Astrocyte (in vitro differentiated cells and primary cell): ENCODE results near the gene ARID5A. TPM values are rescaled to one million over a fixed set of nuclear protein-coding genes. Genes with fewer than 3 reads are reported as not detected.
"Not testable (repeated sequence)": the region's sequence is repeated elsewhere in the genome, so short reads cannot be mapped to it uniquely, and the experiment has no call there.

Experiments
- DNase-seq: peaks from one replicate; pipeline ENCODE4 v3.0.0-alpha.2; 2010; ENCODE audit warnings: low read depth
- FAIRE-seq: peaks from 2 replicates; lab custom pipeline; 2011; peaks lifted over from hg19 to GRCh38; lab: Jason Lieb, UNC
- H2AFZ ChIP-seq: 2 replicates; pipeline ENCODE4 v1.6.0; 2012; ENCODE audit warnings: low read depth, low read length, inconsistent platforms
- H3K27ac ChIP-seq: 2 replicates; pipeline ENCODE4 v1.5.1; 2011; ENCODE audit warnings: low read depth, low read length, inconsistent platforms
- H3K27me3 ChIP-seq: 2 replicates; pipeline ENCODE4 v1.6.0; 2011; ENCODE audit warnings: low read length, inconsistent platforms; ENCODE audit not compliant: insufficient read depth
- H3K36me3 ChIP-seq: 2 replicates; pipeline ENCODE4 v1.5.1; 2011; ENCODE audit warnings: low read length, inconsistent platforms; ENCODE audit not compliant: insufficient read depth
- H3K4me1 ChIP-seq: 2 replicates; pipeline ENCODE4 v1.5.1; 2011; ENCODE audit warnings: low read length, inconsistent platforms; ENCODE audit not compliant: insufficient read depth
- H3K4me2 ChIP-seq: 2 replicates; pipeline ENCODE4 v1.6.0; 2012; ENCODE audit warnings: low read length, inconsistent platforms
- H3K4me3 ChIP-seq: 2 replicates; pipeline ENCODE4 v1.5.1; 2011; ENCODE audit warnings: low read depth, mild to moderate bottlenecking, low read length, inconsistent platforms; ENCODE audit not compliant: insufficient read depth
- H3K79me2 ChIP-seq: 2 replicates; pipeline ENCODE4 v1.6.0; 2012; ENCODE audit warnings: mild to moderate bottlenecking, low read length, inconsistent platforms; ENCODE audit not compliant: insufficient read depth
- H3K9ac ChIP-seq: 2 replicates; pipeline ENCODE4 v1.6.0; 2012; ENCODE audit warnings: mild to moderate bottlenecking, low read length, inconsistent platforms
- H3K9me3 ChIP-seq: 2 replicates; pipeline ENCODE4 v1.5.1; 2012; ENCODE audit warnings: low read depth, mild to moderate bottlenecking, low read length, inconsistent platforms; ENCODE audit not compliant: insufficient read depth
- H4K20me1 ChIP-seq: 2 replicates; pipeline ENCODE4 v1.6.0; 2012; ENCODE audit warnings: low read length, inconsistent platforms; ENCODE audit not compliant: insufficient read depth
- H3K27ac Mint-ChIP-seq: one replicate; pipeline ENCODE4 v1.8.0; 2021; ENCODE audit warnings: mild to moderate bottlenecking, mixed read lengths; ENCODE audit not compliant: unreplicated experiment
- H3K27me3 Mint-ChIP-seq: one replicate; pipeline ENCODE4 v1.8.0; 2021; ENCODE audit warnings: low read depth, mixed read lengths; ENCODE audit not compliant: unreplicated experiment
- H3K36me3 Mint-ChIP-seq: one replicate; pipeline ENCODE4 v1.8.0; 2021; ENCODE audit warnings: low read depth, mixed read lengths; ENCODE audit not compliant: unreplicated experiment
- H3K4me1 Mint-ChIP-seq: one replicate; pipeline ENCODE4 v1.8.0; 2021; ENCODE audit warnings: low read depth, mixed read lengths; ENCODE audit not compliant: unreplicated experiment
- H3K4me3 Mint-ChIP-seq: one replicate; pipeline ENCODE4 v1.8.0; 2021; ENCODE audit warnings: mild to moderate bottlenecking, moderate library complexity, mixed read lengths; ENCODE audit not compliant: unreplicated experiment
- H3K9me3 Mint-ChIP-seq: one replicate; pipeline ENCODE4 v1.8.0; 2021; ENCODE audit warnings: mild to moderate bottlenecking, mixed read lengths; ENCODE audit not compliant: unreplicated experiment
- CTCF ChIP-seq: IDR thresholded peaks from 2 replicates; pipeline ENCODE4 v1.5.1; 2011; ENCODE audit warnings: low read depth, mild to moderate bottlenecking, inconsistent platforms, low read length, moderate library complexity; ENCODE audit not compliant: insufficient read depth
- EZH2 ChIP-seq: IDR thresholded peaks from 2 replicates; pipeline ENCODE4 v1.6.1; 2012; ENCODE audit warnings: mild to moderate bottlenecking, low read length, inconsistent platforms; ENCODE audit not compliant: insufficient read depth
- total RNA-seq: library from RNA; stranded (reverse); gene quantifications from 2 replicates; pipeline ENCODE4 v1.2.1, GENCODE V29; 2021

Gene ARID5A
- total RNA-seq, 1 donor from 2014 or later, result 11.8 TPM

GRCh38 chr2:96495982-96496629 lies 40.4 kb upstream of the ARID5A start:
- DNase-seq (no peak), FAIRE-seq (no peak)
- H3K4me1 Mint-ChIP-seq, result no peaks in the 10 kb centered on the region
- H3K9ac ChIP-seq, result no peak overlapping the region
- no peaks in the 10 kb centered on the region for H3K9me3 ChIP-seq
- peaks cover 17% of the 10 kb centered on the region for H3K27me3 Mint-ChIP-seq
- H3K9me3 Mint-ChIP-seq, result peaks cover 10% of the 10 kb centered on the region
- no peaks in the 10 kb centered on the region for H4K20me1 ChIP-seq
- TF ChIP-seq CTCF, result no peak
- TF ChIP-seq EZH2, result no peak
- no peaks in the 10 kb centered on the region for H3K36me3 ChIP-seq
- no peak overlapping the region for H3K4me3 ChIP-seq
- no peaks in the 10 kb centered on the region for H3K79me2 ChIP-seq
- no peaks in the 10 kb centered on the region for H3K4me1 ChIP-seq
- H3K4me3 Mint-ChIP-seq, result no peak overlapping the region
- no peak overlapping the region for H3K27ac ChIP-seq
- H3K27ac Mint-ChIP-seq, result no peak overlapping the region
- H3K36me3 Mint-ChIP-seq, result no peaks in the 10 kb centered on the region
- H3K4me2 ChIP-seq, result no peak overlapping the region
- H2AFZ ChIP-seq, result no peak overlapping the region
- H3K27me3 ChIP-seq, result peaks cover 37% of the 10 kb centered on the region

- Mint-ChIP-seq H3K27ac (no peak overlapping the region), H3K4me1 (no peaks in the 10 kb centered on the region), H3K36me3 (no peaks in the 10 kb centered on the region), H3K9me3 (peaks cover 10% of the 10 kb centered on the region), H3K27me3 (peaks cover 19% of the 10 kb centered on the region), H3K4me3 (no peak overlapping the region)
- Histone ChIP-seq H3K79me2 (no peaks in the 10 kb centered on the region), H3K9me3 (no peaks in the 10 kb centered on the region), H3K4me2 (no peak overlapping the region), H2AFZ (no peak overlapping the region), H3K27me3 (peaks cover 37% of the 10 kb centered on the region), H4K20me1 (no peaks in the 10 kb centered on the region), H3K4me3 (no peak overlapping the region), H3K36me3 (no peaks in the 10 kb centered on the region), H3K9ac (no peak overlapping the region), H3K4me1 (no peaks in the 10 kb centered on the region), H3K27ac (no peak overlapping the region)
- FAIRE-seq (no peak), DNase-seq (no peak)
- no peak for TF ChIP-seq CTCF
- no peak for TF ChIP-seq EZH2
Measured at GRCh38 chr2:96498021-96498431, 38.5 kb upstream of the ARID5A start.

GRCh38 chr2:96498611-96499010 lies 37.9 kb upstream of the ARID5A start:
- H3K36me3 Mint-ChIP-seq, H3K4me3 Mint-ChIP-seq, H3K79me2 ChIP-seq, H3K9ac ChIP-seq, H3K27ac ChIP-seq, H3K4me1 Mint-ChIP-seq, FAIRE-seq, H3K4me2 ChIP-seq, H3K4me1 ChIP-seq, H3K9me3 Mint-ChIP-seq, H4K20me1 ChIP-seq, DNase-seq, H3K36me3 ChIP-seq, H3K9me3 ChIP-seq, H3K27ac Mint-ChIP-seq, H2AFZ ChIP-seq, H3K4me3 ChIP-seq: not testable (repeated sequence)
- H3K27me3 Mint-ChIP-seq, result peaks cover 19% of the 10 kb centered on the region
- H3K27me3 ChIP-seq, result peaks cover 35% of the 10 kb centered on the region
